ENCODE results near the gene TASOR2. TPM values are rescaled to one million over a fixed set of nuclear protein-coding genes. Genes with fewer than 3 reads are reported as not detected.
A peak's percentile ranks its signal among the peaks of the same experiment; 100 is the strongest.

Gene TASOR2
- total and polyA plus RNA-seq, 9 of the 15 experiments (the other 6 are each of a cell fraction or from before 2014, with no cell fraction given), result 12.7 to 75.3 (median 52.3) TPM

GRCh38 chr10:5659702-5660528, 24.7 kb upstream of the TASOR2 start:
- Histone ChIP-seq H3K27me3 (ENCODE audit: control insufficient read depth in 2 of 2, insufficient read depth in 2 of 2, low read length in 2 of 2) (no peaks in the 10 kb centered on the region), H3K9me3 (replicated peaks; ENCODE audit: control insufficient read depth, insufficient read depth, low read depth, low read length) (no peaks in the 10 kb centered on the region), H3K4me3 (no peak overlapping the region), H3K36me3 (ENCODE audit: control insufficient read depth, insufficient read depth, low read length) (no peaks in the 10 kb centered on the region), H3K4me1 (replicated peaks in 1 of 2; ENCODE audit: control insufficient read depth in 2 of 2, insufficient read depth in 2 of 2, low read length in 2 of 2) (peaks cover 18 to 23% of the 10 kb centered on the region in 2 experiments; a peak in 4 of 5 replicates), H3K9me1 (ENCODE audit: control insufficient read depth, insufficient read depth, low read length) (peaks cover 2% of the 10 kb centered on the region), H3K4me2 (ENCODE audit: insufficient read depth, low read length) (peak overlapping the region; percentile 11; the same call in 1 of the 2 replicates), H3K79me2 (ENCODE audit: control insufficient read depth, insufficient read depth, low read length) (no peaks in the 10 kb centered on the region), H4K20me1 (replicated peaks; ENCODE audit: control insufficient read depth, insufficient read depth, low read length) (peaks cover 14% of the 10 kb centered on the region), H3K9ac (ENCODE audit: insufficient read depth in 1 of 2, low read depth in 2 of 2, low read length in 2 of 2) (no peak overlapping the region; a peak in 1 of 4 replicates), H2AFZ (ENCODE audit: low read depth, low read length) (0 out of 2 replicates have a peak overlapping the region, but pooled peaks have one; percentile 26), H3K27ac (ENCODE audit: extremely low read depth, low read depth, low read length) (0 out of 3 replicates have a peak overlapping the region, but pooled peaks have one; percentile 6)
- intact Hi-C loops (cut with micrococcal nuclease) (no loop called here), in situ Hi-C loops (cut with MboI) (no loop called here)
- ChIA-PET CTCF (ENCODE audit: low intra/inter-chr PET ratio) (no interaction called here), POLR2A (interaction anchor here (0.5 to 1.3 kb wide), 5 partner anchors 17 to 184 kb away, joined by 3 to 4 read pairs (median 3); no protein-coding TSS in a partner anchor)
- BruUV-seq (replicated peaks), result no TSS peak
- FAIRE-seq, result peak; percentile 78
- 44% methylated on average over 16 of the region's 16 CpGs for WGBS (ENCODE audit: insufficient coverage, low coverage, missing lambda C conversion rate)
- ATAC-seq, result peak; percentile 78
- DNase-seq (ENCODE audit: extremely low read depth in 1 of 4, low spot score in 3 of 4), result peak in 2 of 4 experiments; percentile 42 to 61
- no peak for TF ChIP-seq ZNF232 (CRISPR knock-in tag; IDR thresholded peaks at IDR 0.05)
- TF ChIP-seq ATF7 (IDR thresholded peaks at IDR 0.05), result no peak
- no peak for TF ChIP-seq ZNF76 (CRISPR knock-in tag; IDR thresholded peaks at IDR 0.05; ENCODE audit: borderline replicate concordance)
- TF ChIP-seq FOSL1 (tag; conservative IDR thresholded peaks at IDR 0.05), result peak; percentile 84
- no peak for TF ChIP-seq NONO (IDR thresholded peaks at IDR 0.05; ENCODE audit: low read depth in 2 of 2, low read length in 1 of 2)
- TF ChIP-seq RUNX1 (IDR thresholded peaks at IDR 0.05; ENCODE audit: low read depth), result no peak
- TF ChIP-seq CTCF (IDR thresholded peaks at IDR 0.05 in 2 of 3, conservative IDR thresholded peaks at IDR 0.05 in 1 of 3; ENCODE audit: insufficient read depth in 2 of 3, low read depth in 1 of 3, low read length in 3 of 3), result peak in 1 of 3 experiments; percentile 3; a peak in 1 of 6 replicates
- peak; percentile 93 for TF ChIP-seq SPI1 (IDR thresholded peaks at IDR 0.05; ENCODE audit: borderline replicate concordance, low read depth, low read length)
- TF ChIP-seq ZBTB26 (CRISPR knock-in tag; IDR thresholded peaks at IDR 0.05), result no peak
- TF ChIP-seq DMBX1 (CRISPR knock-in tag; IDR thresholded peaks at IDR 0.05; ENCODE audit: borderline replicate concordance), result no peak
- TF ChIP-seq NBN (IDR thresholded peaks at IDR 0.05; ENCODE audit: low read depth), result no peak
- peak; percentile 79 for TF ChIP-seq JUND (IDR thresholded peaks at IDR 0.05; ENCODE audit: borderline replicate concordance, low read depth, low read length)
- peak; percentile 78; the same call in 2 of the 3 replicates for TF ChIP-seq JUND (tag; IDR thresholded peaks at IDR 0.05; ENCODE audit: borderline replicate concordance, low read depth, low read length)
- TF ChIP-seq PCBP2 (IDR thresholded peaks at IDR 0.05; ENCODE audit: low read depth, low read length, poor library complexity, severe bottlenecking), result no peak
- TF ChIP-seq ZBED1 (IDR thresholded peaks at IDR 0.05), result no peak
- no peak for TF ChIP-seq ZNF165 (CRISPR knock-in tag; IDR thresholded peaks at IDR 0.05; ENCODE audit: borderline replicate concordance)
- TF ChIP-seq TBL1XR1 (IDR thresholded peaks at IDR 0.05; ENCODE audit: low read length in 2 of 2), result no peak
- no peak for TF ChIP-seq E2F3 (CRISPR knock-in tag; IDR thresholded peaks at IDR 0.05)
- TF ChIP-seq ZNF316 (IDR thresholded peaks at IDR 0.05), result 0 out of 2 replicates have a peak, but pooled peaks have one; percentile 20
- 0 out of 4 replicates have a peak, but pooled peaks of 1 of the 2 experiments have one; percentile 10 for TF ChIP-seq NRF1 (conservative IDR thresholded peaks at IDR 0.05 in 1 of 2, IDR thresholded peaks at IDR 0.05 in 1 of 2)

Data from K562 (cell line).